ACHN (cell line): ENCODE results near the gene PRKN.
A peak's percentile ranks its signal among the peaks of the same experiment; 100 is the strongest.

Experiments
- DNase-seq: peaks from one replicate; pipeline ENCODE4 v3.0.0-alpha.2; 2015
- in situ Hi-C: cut with HindIII; loops from 2 replicates; pipeline ENCODE4 v1.10.0; 2017; ENCODE audit warnings: low sequenced_read_pairs, low pct_ligation_motif_present, low pct_unique_long_range_greater_than_20kb

PRKN gene

GRCh38 chr6:162497389-162497788, 230.2 kb downstream of the PRKN start:
- no peak for DNase-seq

DNA sequence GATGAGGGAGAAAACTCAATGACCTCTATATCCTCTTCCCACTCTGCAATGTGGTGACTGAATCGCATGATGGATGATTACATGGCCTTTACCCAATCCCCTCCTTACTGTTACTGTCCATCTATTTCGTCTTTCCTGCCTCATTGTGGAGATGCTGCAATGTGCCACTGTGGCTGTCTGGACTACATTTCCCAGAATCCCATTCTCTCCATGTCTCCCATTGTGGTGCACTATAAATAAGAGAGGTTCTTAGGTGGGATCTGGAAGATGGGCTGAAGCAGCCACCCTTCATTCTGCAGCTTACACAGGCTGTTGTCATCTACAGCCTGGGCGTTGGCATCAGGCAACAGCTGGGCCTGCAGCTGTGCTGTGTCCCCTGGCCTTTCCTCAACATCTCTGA, 233.6 kb downstream of the PRKN start:
- in situ Hi-C loops, result no loop called here
- DNase-seq, result no peak

More at GRCh38 chr6:162497389-162497788, 230.2 kb downstream of the PRKN start:
- in situ Hi-C loops, result no loop called here

DNA sequence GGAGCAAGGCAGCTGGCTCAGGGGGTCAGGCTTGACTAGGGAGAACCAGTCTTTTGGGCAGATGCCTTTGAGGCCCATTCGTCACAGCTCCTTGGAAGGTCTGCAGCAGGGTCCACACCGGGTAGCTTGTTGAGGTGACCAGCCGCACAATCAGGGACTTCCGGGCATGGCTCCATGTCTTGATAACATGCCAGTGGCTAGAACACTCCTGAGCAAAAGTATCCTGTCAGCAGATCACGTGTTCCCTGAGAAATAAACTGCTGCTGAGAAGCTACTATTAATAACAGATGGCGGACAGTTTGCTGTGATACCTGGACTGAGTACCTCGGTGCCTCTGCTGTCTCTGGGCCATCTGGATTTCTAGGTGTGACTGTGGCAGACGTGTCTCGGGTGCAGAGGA, 235.9 kb downstream of the PRKN start:
- in situ Hi-C loops, result no loop called here
- no peak for DNase-seq

GRCh38 chr6:162489101-162489976, 238.2 kb downstream of the PRKN start:
- DNase-seq, result no peak
- in situ Hi-C loops, result no loop called here

GRCh38 chr6:162488444-162488843, 239.1 kb downstream of the PRKN start:
- no peak for DNase-seq
- in situ Hi-C loops, result no loop called here

- in situ Hi-C loops, result no loop called here
- no peak for DNase-seq
These were observed 242.1 kb downstream of the PRKN start for GRCh38 chr6:162485464-162485863.

DNA sequence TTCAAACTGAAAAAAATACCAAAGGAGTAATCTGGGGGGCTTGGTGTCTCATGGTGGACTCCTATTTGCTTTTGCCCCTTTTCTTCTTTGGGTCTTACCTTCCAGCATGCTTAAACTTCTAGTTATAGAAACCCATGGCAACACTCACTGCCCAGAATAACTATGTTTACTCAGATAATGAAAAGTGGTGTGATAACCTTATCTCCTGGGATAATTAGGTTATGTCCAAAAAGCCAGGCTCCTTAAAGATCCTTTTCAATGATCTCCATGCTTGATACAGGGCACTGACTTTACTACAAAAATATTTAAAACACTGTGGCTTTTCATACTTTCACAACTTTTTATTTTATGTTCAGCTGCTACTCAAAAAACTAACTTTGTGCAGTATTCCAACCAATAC, 245.6 kb downstream of the PRKN start:
- in situ Hi-C loops, result no loop called here
- no peak for DNase-seq

DNA sequence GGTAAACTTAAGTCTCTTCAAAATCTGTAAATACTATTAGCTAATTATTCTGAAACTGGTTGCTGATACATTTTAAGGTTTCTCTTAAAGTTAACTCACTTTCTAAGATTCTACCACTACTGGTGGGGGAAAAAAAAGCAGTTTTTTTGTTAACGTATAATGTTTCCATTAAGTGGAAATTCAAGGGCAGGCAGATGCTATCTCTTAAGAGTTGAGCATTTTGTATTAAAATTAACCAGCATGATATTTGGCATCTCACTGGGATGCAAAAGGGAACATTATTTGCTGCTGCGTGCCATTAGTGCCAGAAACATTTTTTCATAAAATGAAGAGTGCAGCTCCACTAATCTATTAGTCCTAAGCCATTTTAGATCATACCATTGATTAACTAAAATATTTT, 246.2 kb downstream of the PRKN start:
- in situ Hi-C loops, result no loop called here
- no peak for DNase-seq

DNA sequence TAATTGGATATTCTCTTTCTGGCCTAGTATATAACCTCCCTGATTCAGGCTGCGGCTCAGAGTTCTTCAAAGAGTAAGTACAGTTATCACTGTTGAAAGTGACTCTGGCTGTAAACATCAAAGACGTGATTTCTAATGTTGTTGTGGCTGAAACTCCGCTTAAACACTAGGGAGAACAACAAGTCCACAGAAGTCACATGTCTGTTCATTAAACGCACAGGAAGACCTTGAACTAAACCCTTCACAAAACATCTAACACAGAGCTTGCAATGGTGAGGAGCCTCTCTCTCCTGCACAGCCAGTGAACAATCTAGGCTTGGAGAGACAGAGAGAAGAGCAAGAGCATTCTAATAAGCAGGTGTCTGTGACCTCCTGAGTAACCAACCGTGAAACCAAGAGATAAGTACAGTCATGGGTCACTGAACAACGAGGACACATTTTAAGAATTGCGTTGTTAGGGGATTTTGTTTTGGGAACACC, 249.3 kb downstream of the PRKN start:
- no peak for DNase-seq
- in situ Hi-C loops, result no loop called here

DNA sequence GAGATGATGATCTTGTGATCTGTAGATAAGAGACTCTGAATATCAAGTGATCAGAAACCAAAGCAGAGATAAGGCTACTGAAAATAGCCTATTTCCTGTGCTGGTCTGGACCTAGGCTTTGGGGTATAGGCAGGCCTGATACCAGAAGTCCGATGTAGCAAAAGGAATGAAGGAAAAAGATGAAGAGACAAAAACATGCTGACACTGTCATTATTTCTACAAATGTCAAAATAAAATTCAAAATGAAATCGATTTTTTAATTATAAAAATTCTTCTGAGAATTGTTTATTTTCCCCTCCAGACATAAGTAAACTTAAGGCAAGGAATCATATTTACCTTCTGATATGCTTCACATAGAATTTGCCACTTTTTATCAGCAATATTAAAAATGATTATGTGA, 252.8 kb downstream of the PRKN start:
- no peak for DNase-seq
- in situ Hi-C loops, result no loop called here

DNA sequence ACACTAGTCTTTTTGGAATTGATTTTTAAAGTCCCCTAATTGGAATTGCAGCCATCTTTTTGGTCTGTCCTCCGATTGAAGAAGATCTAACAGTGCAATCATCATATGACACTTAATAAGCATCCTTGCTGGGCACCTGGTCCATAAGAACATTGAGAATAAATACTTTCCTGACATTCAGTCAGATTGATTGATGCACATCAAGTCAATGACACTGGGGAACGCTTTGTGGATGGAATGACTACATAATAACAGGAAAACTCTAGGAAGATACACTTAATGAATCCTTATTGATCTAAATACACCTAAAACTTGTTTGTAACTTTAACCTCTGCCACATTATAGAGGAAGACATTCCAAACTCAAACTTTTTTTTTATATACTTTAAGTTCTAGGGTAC, 255.7 kb downstream of the PRKN start:
- no peak for DNase-seq
- in situ Hi-C loops, result no loop called here

GRCh38 chr6:162468326-162468725, 259.2 kb downstream of the PRKN start:
- DNase-seq, result no peak
- in situ Hi-C loops, result no loop called here

GRCh38 chr6:162467679-162468078, 259.9 kb downstream of the PRKN start:
- DNase-seq, result no peak
- in situ Hi-C loops, result no loop called here

GRCh38 chr6:162463576-162463975, 264.0 kb downstream of the PRKN start:
- in situ Hi-C loops, result no loop called here

DNA sequence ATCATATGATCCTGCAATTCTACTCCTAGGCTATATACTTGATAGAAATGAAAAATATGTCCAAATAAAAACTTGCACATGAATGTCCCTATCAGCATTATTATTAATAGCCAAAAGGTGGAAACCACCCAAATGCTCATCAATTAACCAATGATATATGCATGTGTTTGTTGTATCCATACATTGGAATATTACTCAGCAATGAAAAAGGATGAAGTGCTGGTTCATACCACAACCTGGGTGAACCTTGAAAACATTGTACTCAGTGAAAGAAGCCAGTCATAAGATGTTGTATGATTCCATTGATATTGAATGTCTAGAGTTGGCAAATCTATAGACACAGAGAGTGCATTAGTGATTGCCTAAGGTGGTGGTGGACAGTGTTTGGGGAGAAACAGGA, 267.6 kb downstream of the PRKN start:
- DNase-seq, result no peak
- in situ Hi-C loops, result no loop called here

More at GRCh38 chr6:162463576-162463975, 264.0 kb downstream of the PRKN start:
- no peak for DNase-seq

DNA sequence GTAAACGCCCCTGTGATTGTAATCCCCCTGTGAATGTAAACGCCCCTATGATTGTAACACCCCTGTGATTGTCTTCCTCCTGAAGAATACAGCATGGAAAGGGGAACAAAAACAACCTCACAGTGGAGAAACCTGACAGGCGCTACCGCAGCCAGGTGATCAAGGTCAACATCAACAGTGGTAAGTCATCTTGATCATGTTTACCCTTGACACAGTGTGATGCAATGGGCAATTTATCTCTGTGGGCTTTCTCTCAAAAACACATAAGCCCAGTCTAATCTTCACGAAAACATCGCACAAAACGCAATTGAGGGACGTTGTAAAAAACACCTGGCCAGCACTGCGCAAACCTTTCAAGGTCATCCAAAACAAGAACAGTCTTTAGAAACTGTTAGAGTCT, 277.2 kb downstream of the PRKN start:
- no peak for DNase-seq
- in situ Hi-C loops, result no loop called here

DNA sequence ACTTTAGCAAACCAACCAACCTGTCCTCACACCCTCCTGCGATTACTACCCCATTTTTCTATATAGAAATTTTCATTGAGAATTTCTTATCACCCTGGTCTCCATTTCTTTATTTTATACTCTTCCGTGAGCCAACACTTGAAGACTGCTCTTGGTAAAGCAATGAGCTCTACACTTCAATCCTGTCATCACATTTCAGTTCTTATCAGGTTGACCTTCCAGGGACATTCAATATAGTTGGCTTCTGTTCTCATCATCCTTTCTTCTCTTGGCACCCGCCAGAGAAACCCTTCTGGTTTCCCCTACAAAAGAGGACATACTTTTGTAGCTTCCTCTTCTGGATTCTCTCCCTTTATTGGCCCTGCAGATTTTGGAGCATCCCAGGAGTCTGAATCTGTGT, 279.3 kb downstream of the PRKN start:
- DNase-seq, result no peak
- in situ Hi-C loops, result no loop called here

GRCh38 chr6:162443101-162443500, 284.5 kb downstream of the PRKN start:
- in situ Hi-C loops, result no loop called here
- DNase-seq, result peak; percentile 9

DNA sequence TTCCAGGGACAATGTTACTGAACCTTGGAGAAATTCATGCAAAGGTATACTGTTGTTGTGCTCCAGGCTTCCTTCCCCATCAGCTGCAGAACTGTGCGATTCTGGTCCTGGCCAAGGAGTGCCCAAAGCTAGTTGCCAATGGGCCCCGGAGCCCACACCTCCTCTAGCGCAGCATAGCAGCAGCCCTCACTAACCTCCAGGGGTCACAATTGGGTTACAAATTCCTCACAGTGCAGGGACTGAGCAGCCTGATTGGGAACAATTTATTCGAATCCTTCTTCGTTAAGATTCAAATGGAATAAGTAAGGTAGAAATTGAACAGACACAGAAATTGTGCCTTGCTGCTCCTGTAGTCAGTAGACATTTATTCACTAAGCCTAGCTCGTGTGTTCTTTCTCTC, 284.9 kb downstream of the PRKN start:
- in situ Hi-C loops, result no loop called here
- DNase-seq, result peak; percentile 50

DNA sequence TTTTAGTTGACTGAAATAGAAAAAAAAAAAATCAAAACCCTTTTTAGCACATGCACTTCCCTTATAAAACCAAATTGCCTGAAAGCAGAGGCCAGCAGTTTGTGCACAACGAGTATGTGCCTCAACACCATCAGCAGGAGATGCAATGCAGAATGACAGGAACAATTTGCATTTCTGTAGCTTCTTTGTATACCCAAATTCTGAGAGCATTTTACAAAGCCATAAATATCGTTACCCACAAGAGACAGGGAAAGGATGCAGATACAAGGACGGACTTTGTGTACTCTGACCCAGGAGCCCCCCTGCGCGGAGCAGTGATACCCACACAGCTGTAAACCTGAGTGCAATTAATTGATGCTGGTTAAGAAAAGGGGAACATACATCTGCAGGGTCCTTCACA, 285.6 kb downstream of the PRKN start:
- in situ Hi-C loops, result no loop called here
- DNase-seq, result no peak
